Stimulated activated CD4-positive, alpha-beta T cell treated with anti-CD3 and anti-CD28 coated beads, Interleukin-12 subunit alpha, Interleukin-12 subunit beta, amount 100 ng/mL, for 24 hours (primary cell): ENCODE measurements around the gene PCNP.
"Not testable (repeated sequence)": the region's sequence is repeated elsewhere in the genome, so short reads cannot be mapped to it uniquely, and the experiment has no call there.

Source experiments
- DNase-seq, 2 experiments: peaks; one replicate each; pipeline ENCODE4 v3.0.0-alpha.2; 2020; ENCODE audit warnings: low read depth in 2 of 2

The PCNP gene

GRCh38 chr3:101567528-101568317 lies 6.3 kb upstream of the PCNP start:
- DNase-seq, result peak in 1 of 2 experiments; percentile 37

GRCh38 chr3:101571028-101571895 lies 2.7 kb upstream of the PCNP start:
- DNase-seq, result no peak

DNA sequence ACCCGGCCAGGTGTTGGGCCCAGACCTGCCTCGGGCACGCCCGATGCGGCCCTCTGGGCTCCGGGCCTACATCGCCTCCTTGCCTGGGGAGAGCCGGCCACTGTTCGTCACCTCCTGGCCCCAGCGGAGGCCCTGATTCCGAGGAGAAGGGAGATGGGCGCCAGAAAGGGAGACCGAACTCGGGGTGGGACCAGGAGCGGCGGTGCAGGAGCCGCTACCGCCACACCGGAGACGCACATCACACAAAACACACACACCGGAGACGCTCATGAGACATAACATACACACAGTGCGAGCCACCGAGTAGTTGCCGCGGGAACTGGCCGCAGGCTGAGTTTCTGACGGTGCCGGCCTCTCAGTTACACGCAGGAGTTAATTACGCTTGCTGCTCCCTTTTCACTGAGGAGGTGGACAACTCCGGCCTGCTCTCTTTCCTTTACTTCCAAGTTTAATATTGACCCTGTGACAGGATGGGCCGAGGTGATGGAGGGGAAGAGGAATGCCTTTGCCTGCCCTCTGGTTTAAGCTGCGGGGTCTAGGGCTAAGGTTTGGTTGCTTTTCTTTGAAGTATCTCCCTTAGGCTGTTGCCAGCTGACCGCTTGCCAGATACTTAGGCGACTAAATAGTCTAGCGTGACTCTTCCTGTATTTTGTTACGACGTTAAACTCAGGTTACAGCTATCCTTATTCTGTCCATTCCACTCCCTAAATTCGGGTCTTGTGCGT lies 570 bp downstream of the PCNP start:
- DNase-seq, result peak in 1 of 2 experiments; percentile 37

- DNase-seq, result no peak
Measured at GRCh38 chr3:101577286-101577685, 3.3 kb downstream of the PCNP start.

DNA sequence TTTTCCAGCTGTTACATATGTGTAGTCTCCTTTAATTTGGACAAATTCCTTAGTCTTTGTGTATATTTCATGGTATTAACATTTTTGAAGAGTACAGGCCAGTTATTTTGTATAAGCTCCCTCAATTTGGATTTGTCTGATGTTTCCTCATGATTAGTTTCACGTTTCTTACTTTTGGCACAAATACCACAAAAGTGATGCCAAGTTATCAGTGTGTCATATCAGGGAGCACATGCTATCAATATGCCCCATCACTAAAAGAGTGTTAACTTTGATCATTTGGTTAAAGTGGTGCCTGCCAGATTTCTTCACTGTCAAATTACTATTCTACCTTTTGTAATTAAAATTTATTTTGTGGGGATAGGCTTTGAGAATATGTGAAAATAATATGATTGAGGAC lies 14.6 kb downstream of the PCNP start:
- DNase-seq, result no peak

DNA sequence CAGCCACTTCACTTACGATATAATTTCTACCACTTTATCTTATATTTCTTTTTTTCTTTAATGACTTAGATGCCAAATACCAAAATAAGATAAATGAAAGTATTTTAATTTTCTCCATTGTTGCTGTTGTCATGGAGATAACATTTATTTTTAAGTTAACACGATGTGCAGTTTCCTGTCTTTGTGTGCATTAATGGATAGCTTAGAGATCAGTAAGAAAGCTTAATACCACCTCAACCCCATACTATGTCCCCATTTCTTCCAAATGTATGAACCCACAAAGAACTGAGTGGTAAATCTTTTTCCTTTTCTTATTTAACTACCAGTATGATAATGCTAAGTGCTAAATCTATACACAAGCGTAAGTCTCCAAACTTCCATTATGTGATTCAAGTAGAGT lies 17.1 kb downstream of the PCNP start:
- DNase-seq, result no peak

GRCh38 chr3:101602731-101603130 lies 28.8 kb downstream of the PCNP start:
- DNase-seq, result no peak

DNA sequence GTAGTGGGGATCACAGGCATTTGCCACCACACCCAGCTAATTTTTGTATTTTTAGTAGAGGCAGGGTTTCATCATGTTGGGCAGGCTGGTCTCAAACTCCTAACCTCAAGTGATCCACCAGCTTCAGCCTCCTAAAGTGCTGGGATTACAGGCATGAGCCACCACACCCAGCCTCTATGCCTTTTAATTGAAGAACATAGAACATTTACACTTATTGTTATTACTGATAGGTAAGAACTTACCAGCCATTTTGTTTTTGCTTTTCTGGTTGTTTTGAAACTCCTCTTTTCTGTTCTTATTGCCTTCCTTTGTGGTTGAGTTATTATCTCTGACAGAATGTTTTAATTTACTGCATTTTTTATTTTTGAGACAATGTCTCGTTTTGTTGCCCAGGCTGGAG lies 29.2 kb downstream of the PCNP start:
- no peak for DNase-seq

DNA sequence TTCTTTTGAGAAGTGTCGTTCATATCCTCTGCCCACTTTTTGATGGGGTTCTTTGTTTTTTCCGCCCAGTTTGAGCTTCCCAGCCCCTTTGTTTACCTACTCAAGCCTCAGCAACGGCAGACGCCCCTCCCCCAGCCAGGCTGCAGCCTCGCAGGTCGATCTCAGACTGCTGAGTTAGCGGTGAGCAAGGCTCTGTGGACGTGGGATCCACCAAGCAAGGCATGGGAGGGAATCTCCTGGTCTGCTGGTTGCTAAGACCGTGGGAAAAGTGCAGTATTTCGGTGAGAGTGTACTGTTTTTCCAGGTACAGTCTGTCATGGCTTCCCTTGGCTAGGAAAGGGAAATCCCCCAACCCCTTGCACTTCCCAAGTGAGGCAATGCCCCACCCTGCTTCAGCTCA lies 31.4 kb downstream of the PCNP start:
- DNase-seq, result not testable (repeated sequence)

GRCh38 chr3:101611023-101611422 lies 37.0 kb downstream of the PCNP start:
- DNase-seq, result no peak

- DNase-seq, result not testable (repeated sequence)
Measured at GRCh38 chr3:101613014-101613413, 39.0 kb downstream of the PCNP start.

- DNase-seq, result no peak
Measured at GRCh38 chr3:101615525-101615924, 41.5 kb downstream of the PCNP start.

- no peak for DNase-seq
Measured at GRCh38 chr3:101617478-101617877, 43.5 kb downstream of the PCNP start.

DNA sequence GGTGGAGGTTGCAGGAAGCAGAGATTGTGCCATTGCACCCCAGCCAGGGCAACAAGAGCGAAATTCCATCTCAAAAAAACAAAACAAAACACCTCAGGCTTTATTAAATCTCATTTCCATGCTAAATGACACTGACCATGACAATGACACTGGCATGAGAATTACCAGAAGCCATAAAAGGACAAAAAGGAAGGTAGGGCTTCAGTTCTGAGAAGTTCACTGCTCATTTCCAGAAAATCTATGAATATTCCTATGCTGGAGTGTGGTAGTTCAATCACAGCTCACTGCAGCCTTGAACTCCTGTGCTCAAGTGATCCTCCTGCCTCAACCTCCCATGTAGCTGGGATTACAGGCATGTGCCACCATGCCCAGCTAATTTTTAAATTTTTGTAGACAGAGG lies 44.7 kb downstream of the PCNP start:
- no peak for DNase-seq

- no peak for DNase-seq
Measured at GRCh38 chr3:101619734-101620133, 45.8 kb downstream of the PCNP start.

DNA sequence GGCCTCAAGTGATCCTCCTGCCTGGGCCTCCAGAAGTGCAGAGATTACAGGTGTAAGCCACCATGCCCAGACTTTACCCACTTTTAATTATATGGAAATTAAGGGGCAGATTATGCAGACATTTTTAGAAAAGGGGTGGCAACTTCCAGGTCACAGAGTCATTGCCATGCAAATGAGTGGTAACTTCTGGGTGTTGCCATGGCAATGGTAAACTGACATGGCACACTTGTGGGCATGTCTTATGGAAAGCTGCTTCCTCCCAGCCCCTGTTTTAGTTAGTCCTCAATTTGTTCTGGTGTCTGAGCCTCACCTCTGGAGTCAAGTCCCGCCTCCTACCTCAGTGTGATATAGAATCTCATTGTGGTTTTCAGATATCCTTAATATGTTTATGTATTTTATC lies 49.7 kb downstream of the PCNP start:
- DNase-seq, result no peak

GRCh38 chr3:101624857-101625256 lies 50.9 kb downstream of the PCNP start:
- no peak for DNase-seq

- no peak for DNase-seq
Measured at GRCh38 chr3:101625879-101626278, 51.9 kb downstream of the PCNP start.

DNA sequence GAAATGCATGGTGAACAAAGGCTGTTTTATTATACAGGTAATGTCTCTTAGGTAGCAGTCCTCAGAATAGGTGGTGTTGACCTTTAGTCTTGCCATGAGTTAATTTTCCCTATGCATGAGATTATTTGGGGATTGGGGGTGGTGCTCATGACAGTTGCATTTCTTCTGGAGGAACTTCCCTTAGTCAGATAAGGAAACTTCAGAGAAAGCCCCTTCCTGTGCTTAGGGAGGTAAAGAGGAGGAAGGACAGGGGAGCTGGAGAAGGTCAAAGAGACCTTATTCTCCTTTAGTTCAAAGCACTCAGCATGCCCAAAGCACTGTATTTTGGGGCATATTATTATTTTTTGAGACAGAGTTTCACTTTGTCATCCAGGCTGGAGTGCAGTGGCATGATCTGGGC lies 55.2 kb downstream of the PCNP start:
- DNase-seq, result no peak

DNA sequence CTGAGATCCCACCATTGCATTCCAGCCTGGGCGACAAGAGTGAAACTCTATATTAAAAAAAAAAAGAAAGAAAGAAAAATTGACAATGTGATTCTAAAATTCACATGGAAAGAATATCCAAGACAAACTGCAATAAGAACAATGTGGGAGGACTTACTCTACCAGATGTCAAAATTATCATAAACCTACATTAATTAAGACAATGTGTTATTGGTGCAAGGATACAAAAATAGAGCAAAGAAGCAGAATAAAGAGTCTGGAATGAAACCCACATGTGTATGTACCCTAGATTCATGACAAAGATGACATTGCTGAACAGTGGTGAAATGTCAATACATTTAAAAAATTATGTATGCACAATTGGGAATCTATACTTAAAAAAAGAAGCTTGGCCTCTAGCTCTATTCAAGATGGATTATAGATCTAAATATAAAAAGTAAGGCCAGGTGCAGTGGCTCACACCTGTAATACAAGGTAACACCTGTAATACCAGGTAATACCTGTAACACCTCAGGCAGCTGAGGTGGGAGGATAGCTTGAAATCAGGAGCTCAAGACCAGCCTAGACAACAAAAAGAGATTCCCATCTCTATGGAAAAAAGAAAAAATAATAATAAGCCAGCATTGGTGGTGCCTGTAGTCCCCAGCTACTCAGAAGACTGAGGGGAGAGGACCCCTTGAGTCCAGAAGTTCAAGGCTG lies 57.3 kb downstream of the PCNP start:
- no peak for DNase-seq

DNA sequence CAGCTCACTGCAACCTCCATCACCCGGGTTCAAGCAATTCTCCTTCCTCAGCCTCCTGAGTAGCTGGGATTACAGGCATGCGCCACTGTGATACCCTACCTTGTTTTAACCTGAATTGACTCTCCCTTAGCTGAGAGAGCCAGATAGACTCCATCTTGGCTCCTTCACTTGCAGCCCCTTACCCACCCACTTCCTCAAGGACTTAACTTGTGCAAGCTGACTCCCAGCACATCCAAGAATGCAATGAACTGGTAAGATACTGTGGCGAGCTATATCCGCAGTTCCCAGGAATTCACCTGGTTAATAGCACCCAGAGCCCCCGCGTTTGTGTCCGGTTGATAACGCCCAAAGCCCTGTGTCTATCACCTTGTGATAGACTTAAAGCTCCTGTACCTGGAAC lies 58.0 kb downstream of the PCNP start:
- not testable (repeated sequence) for DNase-seq

- DNase-seq, result no peak
Measured at GRCh38 chr3:101632586-101632985, 58.6 kb downstream of the PCNP start.
